Common myeloid progenitor, CD34-positive (primary cell): ENCODE measurements around the gene ATP9A.
"Not testable (repeated sequence)": the region's sequence is repeated elsewhere in the genome, so short reads cannot be mapped to it uniquely, and the experiment has no call there.

ENCODE experiments used
- CTCF ChIA-PET: fragments of 350-600 bp; sonication (Branson Sonifier 250); formaldehyde crosslinking; loops from one replicate; lab custom pipeline; 2021; ENCODE audit warnings: antibody characterized with exemption; lab: Charles Lee
- POLR2A ChIA-PET: fragments of 350-600 bp; sonication (Branson Sonifier 250); formaldehyde crosslinking; loops from one replicate; lab custom pipeline; 2021; ENCODE audit warnings: antibody characterized with exemption; lab: Charles Lee
- DNase-seq, 3 donors: peaks; one replicate each; pipeline versions ENCODE4 v3.0.0 to v3.0.0-alpha.2; 2013
- H3K27ac ChIP-seq, 2 experiments: 1 replicate in 1 of 2; 2 replicates in 1 of 2; pipeline ENCODE4 v1.7.0; 2013; ENCODE audit warnings: inconsistent platforms in 2 of 2, low read length in 2 of 2, mild to moderate bottlenecking in 2 of 2, low read depth in 1 of 2, moderate library complexity in 1 of 2; ENCODE audit not compliant: severe bottlenecking in 2 of 2, insufficient read depth in 1 of 2, poor library complexity in 1 of 2
- H3K27me3 ChIP-seq, 5 experiments: replicated peaks in 2 of 5; 1 replicate in 3 of 5; 2 replicates in 2 of 5; pipeline versions ENCODE4 v1.6.1 to v1.7.0; 2013; ENCODE audit warnings: low read length in 4 of 5, mild to moderate bottlenecking in 2 of 5, moderate library complexity in 2 of 5, inconsistent platforms in 1 of 5; ENCODE audit not compliant: insufficient read depth in 5 of 5, control insufficient read depth in 4 of 5
- H3K36me3 ChIP-seq, 4 experiments: 1 replicate in 2 of 4; 2 replicates in 2 of 4; pipeline versions ENCODE4 v1.6.1 to v1.7.0; 2013; ENCODE audit warnings: low read length in 3 of 4, control low read depth in 1 of 4, mild to moderate bottlenecking in 1 of 4; ENCODE audit not compliant: control insufficient read depth in 4 of 4, insufficient read depth in 4 of 4
- H3K4me1 ChIP-seq, 4 experiments: 1 replicate in 3 of 4; 2 replicates in 1 of 4; pipeline versions ENCODE4 v1.6.1 to v1.7.1; 2013; ENCODE audit warnings: low read length in 3 of 4, mild to moderate bottlenecking in 3 of 4, control low read depth in 1 of 4, inconsistent platforms in 1 of 4, moderate library complexity in 1 of 4; ENCODE audit not compliant: control insufficient read depth in 4 of 4, insufficient read depth in 4 of 4; ENCODE audit errors: control extremely low read depth in 1 of 4
- H3K4me3 ChIP-seq, 7 experiments: 1 replicate in 4 of 7; 2 replicates in 3 of 7; pipeline versions ENCODE4 v1.5.1 to v1.7.0; 2013; ENCODE audit warnings: mild to moderate bottlenecking in 7 of 7, low read length in 6 of 7, moderate library complexity in 6 of 7, inconsistent platforms in 2 of 7, low read depth in 2 of 7, control low read depth in 1 of 7; ENCODE audit not compliant: insufficient read depth in 4 of 7, control insufficient read depth in 1 of 7; ENCODE audit errors: extremely low read depth in 1 of 7
- H3K9me3 ChIP-seq, 5 experiments: 1 replicate in 4 of 5; 2 replicates in 1 of 5; pipeline versions ENCODE4 v1.6.1 to v1.7.1; 2013; ENCODE audit warnings: low read length in 4 of 5, mild to moderate bottlenecking in 2 of 5, inconsistent platforms in 1 of 5, low read depth in 1 of 5, moderate library complexity in 1 of 5; ENCODE audit not compliant: control insufficient read depth in 4 of 5, insufficient read depth in 2 of 5; ENCODE audit errors: control extremely low read depth in 1 of 5
- WGBS: methylation state at CpG from one replicate; pipeline ENCODE4 v1.1.5; 2013; ENCODE audit not compliant: insufficient coverage; 5-methylcytosine and 5-hydroxymethylcytosine counted together

ATP9A gene

DNA sequence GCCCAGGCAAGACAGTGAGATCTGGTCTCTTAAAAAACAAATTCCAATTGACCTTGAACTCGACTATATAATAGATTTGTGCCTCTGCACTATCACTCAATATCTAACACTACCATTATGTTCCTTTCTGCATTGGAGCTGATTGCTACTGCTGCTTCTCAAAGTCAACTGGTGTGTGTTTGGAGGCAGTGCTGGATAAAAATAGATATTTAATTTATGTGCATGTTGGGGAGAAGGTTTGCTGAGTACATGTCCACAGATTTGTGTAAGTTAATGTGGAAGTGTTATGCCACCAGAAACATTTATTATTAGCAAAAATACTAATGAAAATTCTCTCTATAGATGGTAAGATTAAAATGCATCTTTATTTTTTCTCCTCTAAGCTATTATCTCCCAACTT, 39.5 kb downstream of the ATP9A start:
- ChIA-PET CTCF (no interaction called here), POLR2A (no interaction called here)
- no peaks in the 10 kb centered on the region for H3K36me3 ChIP-seq
- peaks cover 0 to 11% (median 9%) of the 10 kb centered on the region in 4 experiments for H3K4me1 ChIP-seq
- no CpG with 5 or more reads among the region's 1 CpG for WGBS
- no peak for DNase-seq
- H3K27me3 ChIP-seq = no peaks in the 10 kb centered on the region
- H3K27ac ChIP-seq = no peak overlapping the region
- no peak overlapping the region for H3K4me3 ChIP-seq
- H3K9me3 ChIP-seq = no peaks in the 10 kb centered on the region

- no peak overlapping the region for H3K27ac ChIP-seq
- H3K36me3 ChIP-seq = no peaks in the 10 kb centered on the region
- WGBS = 100% methylated on average over 3 of the region's 5 CpGs
- ChIA-PET POLR2A (interaction anchor here (0.6 kb wide), 1 partner anchor 85 kb away, joined by 10 read pairs; no protein-coding TSS in a partner anchor), CTCF (no interaction called here)
- no peaks in the 10 kb centered on the region for H3K9me3 ChIP-seq
- H3K27me3 ChIP-seq = no peaks in the 10 kb centered on the region
- DNase-seq = no peak
- H3K4me3 ChIP-seq = no peak overlapping the region
- H3K4me1 ChIP-seq = peaks cover 0 to 11% (median 9%) of the 10 kb centered on the region in 4 experiments
These were observed 40.3 kb downstream of the ATP9A start for GRCh38 chr20:51727872-51728271.

GRCh38 chr20:51725584-51726176, 42.5 kb downstream of the ATP9A start:
- WGBS = 100% methylated on average over 10 of the region's 13 CpGs
- H3K4me3 ChIP-seq = no peak overlapping the region
- CTCF ChIA-PET = interaction anchor here (1.4 kb wide), 1 partner anchor 11 kb away, joined by 4 read pairs; no protein-coding TSS in a partner anchor
- no peak overlapping the region for H3K27ac ChIP-seq
- no peaks in the 10 kb centered on the region for H3K4me1 ChIP-seq
- POLR2A ChIA-PET = interaction anchor here (0.6 kb wide), 1 partner anchor 68 kb away, joined by 4 read pairs; no protein-coding TSS in a partner anchor
- no peaks in the 10 kb centered on the region for H3K36me3 ChIP-seq
- no peaks in the 10 kb centered on the region for H3K27me3 ChIP-seq
- no peak for DNase-seq
- H3K9me3 ChIP-seq = no peaks in the 10 kb centered on the region

DNA sequence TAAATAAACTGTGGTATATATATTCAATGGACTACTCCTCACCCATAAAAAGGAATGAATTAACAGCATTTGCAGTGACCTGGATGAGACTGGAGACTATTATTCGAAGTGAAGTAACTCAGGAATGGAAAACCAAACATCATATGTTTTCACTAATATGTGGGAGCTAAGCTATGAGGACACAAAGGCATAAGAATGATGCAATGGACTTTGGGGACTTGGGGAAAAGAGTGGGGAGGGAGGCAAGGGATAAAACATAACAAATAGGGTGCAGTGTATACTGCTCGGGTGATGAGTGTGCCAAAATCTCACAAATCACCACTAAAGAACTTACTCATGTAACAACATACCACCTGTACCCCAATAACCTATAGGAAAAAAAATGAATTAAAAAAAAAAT, 45.2 kb downstream of the ATP9A start:
- POLR2A ChIA-PET, H3K27ac ChIP-seq, DNase-seq, H3K36me3 ChIP-seq, H3K4me1 ChIP-seq, CTCF ChIA-PET, H3K27me3 ChIP-seq, H3K9me3 ChIP-seq, H3K4me3 ChIP-seq: not testable (repeated sequence)
- no CpG with 5 or more reads among the region's 2 CpGs for WGBS

- H3K27ac ChIP-seq, DNase-seq, POLR2A ChIA-PET, H3K4me1 ChIP-seq, H3K27me3 ChIP-seq, H3K4me3 ChIP-seq, CTCF ChIA-PET, H3K9me3 ChIP-seq, H3K36me3 ChIP-seq: not testable (repeated sequence)
- WGBS = 100% methylated on average over 1 of the region's 4 CpGs
These were observed 45.9 kb downstream of the ATP9A start for GRCh38 chr20:51722246-51722645.

DNA sequence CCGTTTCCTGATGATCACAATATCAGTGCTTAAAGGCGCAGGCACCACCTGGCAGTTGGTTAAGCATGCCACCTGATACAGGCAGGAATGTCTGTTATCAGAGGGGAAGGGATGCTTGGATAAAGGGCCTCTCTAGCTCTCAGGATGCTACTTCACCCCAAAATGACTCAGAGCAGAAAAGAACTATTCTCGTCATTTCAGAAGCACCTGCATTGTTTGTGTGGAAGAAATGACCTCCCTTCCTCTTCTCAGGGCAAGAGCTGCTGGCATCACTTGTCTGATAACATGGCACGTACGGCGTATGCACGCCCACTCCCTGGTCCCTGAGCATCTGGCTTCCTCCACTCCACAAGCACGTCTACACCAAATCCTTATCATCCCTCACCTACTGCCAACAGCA, 47.3 kb downstream of the ATP9A start:
- H3K4me3 ChIP-seq = no peak overlapping the region
- no peaks in the 10 kb centered on the region for H3K4me1 ChIP-seq
- DNase-seq = no peak
- POLR2A ChIA-PET = no interaction called here
- WGBS = 93% methylated on average over 7 of the region's 8 CpGs
- no peaks in the 10 kb centered on the region for H3K27me3 ChIP-seq
- peaks cover 0 to 2% (median 0%) of the 10 kb centered on the region in 4 experiments for H3K36me3 ChIP-seq
- no peak overlapping the region for H3K27ac ChIP-seq
- H3K9me3 ChIP-seq = no peaks in the 10 kb centered on the region
- CTCF ChIA-PET = no interaction called here

DNA sequence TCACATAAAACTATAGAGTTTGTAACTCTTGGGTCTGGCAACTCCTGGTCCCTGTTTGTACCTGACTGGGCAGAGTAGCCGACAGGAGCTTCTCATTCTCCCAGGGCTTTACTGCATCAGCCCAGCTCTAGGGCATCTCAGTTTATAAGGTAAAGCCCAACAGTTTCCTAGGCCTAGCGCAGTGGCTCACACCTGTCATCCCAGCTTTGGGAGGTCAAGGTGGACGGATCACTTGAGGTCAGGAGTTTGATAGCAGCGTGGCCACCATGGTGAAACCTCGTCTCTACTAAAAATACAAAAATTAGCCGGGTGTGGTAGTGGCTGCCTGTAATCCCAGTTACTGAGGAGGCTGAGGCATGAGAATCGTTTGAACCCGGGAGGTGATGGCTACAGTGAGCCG, 47.8 kb downstream of the ATP9A start:
- Histone ChIP-seq H3K4me1 (peaks cover 0 to 1% (median 0%) of the 10 kb centered on the region in 4 experiments), H3K9me3 (no peaks in the 10 kb centered on the region), H3K4me3 (no peak overlapping the region), H3K27me3 (no peaks in the 10 kb centered on the region), H3K27ac (no peak overlapping the region), H3K36me3 (peaks cover 0 to 2% (median 0%) of the 10 kb centered on the region in 4 experiments)
- DNase-seq = no peak
- 99% methylated on average over 9 of the region's 9 CpGs for WGBS
- CTCF ChIA-PET = no interaction called here
- POLR2A ChIA-PET = no interaction called here
